Measurements from ENCODE around the gene ZNF100.
A peak's percentile ranks its signal among the peaks of the same experiment; 100 is the strongest.
"Not testable (repeated sequence)": the region's sequence is repeated elsewhere in the genome, so short reads cannot be mapped to it uniquely, and the experiment has no call there.

Gene ZNF100

GRCh38 chr19:21767065-21767800 is at the start of gene ZNF100:
TSS of gene ZNF100 (minus strand) at chr19:21767579. CDS start at chr19:21767429, 150 bp downstream.
- peak; percentile 87 to 97 (median 87) for DNase-seq

GRCh38 chr19:21812448-21812847 is 45.1 kb upstream of the ZNF100 start:
- no peak for DNase-seq

GRCh38 chr19:21808400-21809000 is 41.1 kb upstream of the ZNF100 start:
- not testable (repeated sequence) for DNase-seq

- DNase-seq = peak in 1 of 3 experiments; percentile 26
Measured at GRCh38 chr19:21789466-21790085, 22.2 kb upstream of the ZNF100 start.

- no peak for DNase-seq
Measured at GRCh38 chr19:21786936-21787335, 19.6 kb upstream of the ZNF100 start.

GRCh38 chr19:21775792-21776191 is 8.4 kb upstream of the ZNF100 start:
- DNase-seq = not testable (repeated sequence)

GRCh38 chr19:21766705-21767064 is 694 bp downstream of the ZNF100 start:
- DNase-seq = not testable (repeated sequence)

- peak in 1 of 3 experiments; percentile 23 for DNase-seq
Measured at GRCh38 chr19:21765151-21765550, 2.2 kb downstream of the ZNF100 start.

- not testable (repeated sequence) for DNase-seq
Measured at GRCh38 chr19:21761547-21761946, 5.8 kb downstream of the ZNF100 start.

- no peak for DNase-seq
Measured at GRCh38 chr19:21758296-21758695, 9.1 kb downstream of the ZNF100 start.

- DNase-seq = not testable (repeated sequence)
Measured at GRCh38 chr19:21755555-21755954, 11.8 kb downstream of the ZNF100 start.

GRCh38 chr19:21751384-21751783 is 16.0 kb downstream of the ZNF100 start:
- no peak for DNase-seq

GRCh38 chr19:21750586-21751128 is 16.7 kb downstream of the ZNF100 start:
- DNase-seq = no peak

GRCh38 chr19:21749090-21749489 is 18.3 kb downstream of the ZNF100 start:
- no peak for DNase-seq

GRCh38 chr19:21748088-21748487 is 19.3 kb downstream of the ZNF100 start:
- no peak for DNase-seq

- DNase-seq = no peak
Measured at GRCh38 chr19:21740559-21740958, 26.8 kb downstream of the ZNF100 start.

- DNase-seq = not testable (repeated sequence)
Measured at GRCh38 chr19:21726942-21727747, 40.2 kb downstream of the ZNF100 start.

- no peak for DNase-seq
Measured at GRCh38 chr19:21713761-21714160, 53.6 kb downstream of the ZNF100 start.

GRCh38 chr19:21709464-21709863 is 57.9 kb downstream of the ZNF100 start:
- DNase-seq = no peak

- not testable (repeated sequence) for DNase-seq
Measured at GRCh38 chr19:21707878-21708277, 59.5 kb downstream of the ZNF100 start.

- no peak for DNase-seq
Measured at GRCh38 chr19:21707065-21707464, 60.3 kb downstream of the ZNF100 start.

GRCh38 chr19:21705393-21705792 is 62.0 kb downstream of the ZNF100 start:
- DNase-seq = no peak

GRCh38 chr19:21704320-21704719 is 63.1 kb downstream of the ZNF100 start:
- peak in 1 of 3 experiments; percentile 6 for DNase-seq
